Endothelial cell of umbilical vein (primary cell): ENCODE results near the gene PAK4. TPM values are rescaled to one million over a fixed set of nuclear protein-coding genes. Genes with fewer than 3 reads are reported as not detected.

Experiments used
- BruUV-seq: library from RNA; stranded (reverse); fragments of 400-500 nt; replicated peaks from 2 replicates; lab custom pipeline; 2021; lab: Mats Ljungman, UMichigan
- CTCF ChIA-PET: fragments of 300-600, 350-600 bp; sonication (Branson Sonifier 250); formaldehyde crosslinking; loops from one replicate; lab custom pipeline; 2021; ENCODE audit warnings: antibody characterized with exemption, inconsistent platforms; lab: Charles Lee
- POLR2A ChIA-PET: fragments of 300-600, 350-600 bp; sonication (Branson Sonifier 250); formaldehyde crosslinking; loops from one replicate; lab custom pipeline; 2021; ENCODE audit warnings: antibody characterized with exemption, inconsistent platforms; lab: Charles Lee
- DNase-seq: peaks from one replicate; pipeline ENCODE4 v3.0.0-alpha.2; 2011; ENCODE audit warnings: low read depth, low spot score
- FAIRE-seq: peaks from 2 replicates; lab custom pipeline; 2011; peaks lifted over from hg19 to GRCh38; lab: Jason Lieb, UNC
- H2AFZ ChIP-seq: 2 replicates; pipeline ENCODE4 v1.6.0; 2012; ENCODE audit warnings: low read depth, low read length, control low read depth, inconsistent platforms
- H3K27ac ChIP-seq: 2 replicates; pipeline ENCODE4 v1.5.1; 2011; ENCODE audit warnings: low read depth, mild to moderate bottlenecking, control low read depth, low read length, moderate library complexity; ENCODE audit not compliant: insufficient read depth
- H3K27me3 ChIP-seq, 2 experiments: 2 replicates each; pipeline versions ENCODE4 v1.6.0 to v1.6.1; 2011; ENCODE audit warnings: low read length in 2 of 2, mixed read lengths in 1 of 2; ENCODE audit not compliant: control insufficient read depth in 2 of 2, insufficient read depth in 2 of 2
- H3K36me3 ChIP-seq, 2 experiments: 2 replicates in 1 of 2; 3 replicates in 1 of 2; pipeline ENCODE4 v1.5.1; 2011; ENCODE audit warnings: low read length in 2 of 2, mild to moderate bottlenecking in 1 of 2, moderate library complexity in 1 of 2; ENCODE audit not compliant: control insufficient read depth in 2 of 2, insufficient read depth in 2 of 2; ENCODE audit errors: extremely low read depth in 1 of 2
- H3K4me1 ChIP-seq: 3 replicates; pipeline ENCODE4 v1.5.1; 2011; ENCODE audit warnings: mild to moderate bottlenecking, low read length; ENCODE audit not compliant: control insufficient read depth, insufficient read depth; ENCODE audit errors: extremely low read depth
- H3K4me2 ChIP-seq: 2 replicates; pipeline ENCODE4 v1.6.1; 2011; ENCODE audit warnings: low read length, control low read depth, mixed read lengths; ENCODE audit not compliant: insufficient read depth
- H3K4me3 ChIP-seq, 3 experiments: fragments of 200-600 bp in 1 of 3; sonication (generic), shearing (Covaris generic) in 1 of 3; replicated peaks in 1 of 3; 2 replicates each; pipeline ENCODE4 v1.5.1; 2011 to 2016; ENCODE audit warnings: control low read depth in 3 of 3, low read length in 3 of 3, mild to moderate bottlenecking in 2 of 3, inconsistent platforms in 1 of 3, low read depth in 1 of 3, moderate library complexity in 1 of 3; ENCODE audit not compliant: insufficient read depth in 1 of 3
- H3K79me2 ChIP-seq: 2 replicates; pipeline ENCODE4 v1.6.0; 2012; ENCODE audit warnings: low read length, inconsistent platforms; ENCODE audit not compliant: control insufficient read depth, insufficient read depth
- H3K9ac ChIP-seq: replicated peaks from 2 replicates; pipeline ENCODE3; 2011; ENCODE audit warnings: low read length, control low read depth; ENCODE audit not compliant: insufficient read depth; ENCODE audit errors: extremely low read depth
- H3K9me1 ChIP-seq: replicated peaks from 3 replicates; pipeline ENCODE4 v1.6.0; 2011; ENCODE audit warnings: mild to moderate bottlenecking, low read length; ENCODE audit not compliant: control insufficient read depth, insufficient read depth; ENCODE audit errors: extremely low read depth
- H3K9me3 ChIP-seq: replicated peaks from 2 replicates; pipeline ENCODE4 v1.5.1; 2012; ENCODE audit warnings: low read length, inconsistent platforms; ENCODE audit not compliant: control insufficient read depth, insufficient read depth
- H4K20me1 ChIP-seq: replicated peaks from 2 replicates; pipeline ENCODE3; 2011; ENCODE audit warnings: mild to moderate bottlenecking, low read length; ENCODE audit not compliant: control insufficient read depth, insufficient read depth; ENCODE audit errors: extremely low read depth
- CTCF ChIP-seq, 2 donors: IDR thresholded peaks; 1 replicate in 1 of 2; 2 replicates in 1 of 2; pipeline ENCODE4 v1.5.1; 2011; ENCODE audit warnings: low read length in 2 of 2, mild to moderate bottlenecking in 2 of 2, moderate library complexity in 2 of 2, control low read depth in 1 of 2, inconsistent platforms in 1 of 2, low read depth in 1 of 2; ENCODE audit not compliant: insufficient read depth in 1 of 2; ENCODE audit errors: extremely low read depth in 1 of 2
- EZH2 ChIP-seq: IDR thresholded peaks from 2 replicates; pipeline ENCODE4 v1.6.1; 2012; ENCODE audit warnings: borderline replicate concordance, low read depth, mild to moderate bottlenecking, moderate library complexity, low read length, inconsistent platforms; ENCODE audit not compliant: severe bottlenecking
- FOS ChIP-seq: IDR thresholded peaks from 2 replicates; pipeline ENCODE4 v1.6.1; 2011; ENCODE audit warnings: mild to moderate bottlenecking, low read length, moderate library complexity, borderline replicate concordance; ENCODE audit not compliant: insufficient read depth
- GATA2 ChIP-seq: IDR thresholded peaks from 2 replicates; pipeline ENCODE4 v1.7.0; 2011; ENCODE audit warnings: low read depth, mild to moderate bottlenecking, moderate library complexity, mixed read lengths, low read length; ENCODE audit not compliant: insufficient read length, insufficient read depth
- JUN ChIP-seq: IDR thresholded peaks from 2 replicates; pipeline ENCODE4 v1.6.1; 2011; ENCODE audit warnings: borderline replicate concordance, low read depth; ENCODE audit not compliant: insufficient read length, insufficient read depth
- MAX ChIP-seq: IDR thresholded peaks from 2 replicates; pipeline ENCODE4 v1.6.1; 2011; ENCODE audit not compliant: insufficient read depth, insufficient read length
- MYC ChIP-seq: IDR thresholded peaks from one replicate; pipeline ENCODE4 v1.6.1; 2011; ENCODE audit warnings: mild to moderate bottlenecking, low read depth, low read length
- POLR2A ChIP-seq: IDR thresholded peaks from 2 replicates; pipeline ENCODE4 v1.6.1; 2012; ENCODE audit warnings: low read depth, mild to moderate bottlenecking, control low read depth, low read length
- POLR2AphosphoS5 ChIP-seq: IDR thresholded peaks from 2 replicates; pipeline ENCODE4 v1.6.1; 2012; ENCODE audit warnings: low read depth, mild to moderate bottlenecking, control low read depth, low read length, moderate library complexity; ENCODE audit not compliant: insufficient read depth
- dilution Hi-C: fragments of 300-500 bp; cut with MboI; formaldehyde crosslinking; loops from one replicate; pipeline ENCODE4 v1.15.0; 2019; ENCODE audit warnings: low sequenced_read_pairs; ENCODE audit not compliant: extremely low pct_ligation_motif_present
- intact Hi-C: fragments of 100-400 bp; cut with micrococcal nuclease; formaldehyde crosslinking; loops from one replicate; pipeline ENCODE4 v1.10.0; 2022
- polyA plus RNA-seq, 4 experiments: library from polyadenylated mRNA; depleted of rRNA in 3 of 4; stranded (reverse) in 3 of 4; unstranded in 1 of 4; fragments of >200 nt; gene quantifications; 2 replicates each; pipeline versions ENCODE4 v1.2.1 to v1.2.3, GENCODE V29; 2011 to 2012; ENCODE audit warnings: missing spikeins in 1 of 4
- total RNA-seq: library from RNA; stranded (reverse); gene quantifications from 2 replicates; pipeline ENCODE4 v1.2.3, GENCODE V29; 2021

PAK4 gene
- total and polyA plus RNA-seq, 2 donors (not counting 3 experiments of a cell fraction or from before 2014, with no cell fraction given): 39.8 to 55.4 TPM

GRCh38 chr19:39188960-39189359 lies 63.4 kb downstream of the PAK4 start:
- dilution Hi-C loops: no loop called here
- TF ChIP-seq POLR2AphosphoS5: no peak
- TF ChIP-seq JUN: no peak
- TF ChIP-seq MYC: no peak
- TF ChIP-seq EZH2: no peak
- no peak for TF ChIP-seq GATA2
- no peak for TF ChIP-seq MAX
- TF ChIP-seq FOS: no peak
- TF ChIP-seq POLR2A: no peak
- no peak for TF ChIP-seq CTCF (IDR thresholded peaks at IDR 0.05; ENCODE audit: extremely low read depth in 1 of 2, insufficient read depth in 1 of 2, low read depth in 1 of 2, low read length in 2 of 2)
- Histone ChIP-seq H3K4me1 (peaks cover 5% of the 10 kb centered on the region), H3K9me1 (no peaks in the 10 kb centered on the region), H3K4me3 (no peak overlapping the region), H2AFZ (no peak overlapping the region), H3K9me3 (no peaks in the 10 kb centered on the region), H3K79me2 (no peaks in the 10 kb centered on the region), H3K27me3 (peaks cover 4 to 7% of the 10 kb centered on the region in 2 experiments), H3K27ac (no peak overlapping the region), H3K9ac (no peak overlapping the region), H3K36me3 (no peaks in the 10 kb centered on the region), H4K20me1 (no peaks in the 10 kb centered on the region), H3K4me2 (no peak overlapping the region)
- CTCF ChIA-PET: interaction anchor here (0.8 to 2.8 kb wide), 4 partner anchors 63 to 137 kb away, joined by 3 to 12 read pairs (median 8); no protein-coding TSS in a partner anchor
- BruUV-seq: no TSS peak
- FAIRE-seq: no peak
- POLR2A ChIA-PET: no interaction called here
- intact Hi-C loops: no loop called here
- DNase-seq: no peak
